ENCODE results near the gene HIRIP3.
"Not testable (repeated sequence)": the region's sequence is repeated elsewhere in the genome, so short reads cannot be mapped to it uniquely, and the experiment has no call there.

The HIRIP3 gene

GRCh38 chr16:29968205-29968604 is 27.2 kb downstream of the HIRIP3 start:
- DNase-seq (ENCODE audit: extremely low spot score, insufficient read length, low read depth) (no peak), FAIRE-seq (no peak)

- FAIRE-seq (no peak), DNase-seq (ENCODE audit: extremely low spot score, insufficient read length, low read depth) (no peak)
These were observed 32.2 kb downstream of the HIRIP3 start for GRCh38 chr16:29963021-29963743.

DNA sequence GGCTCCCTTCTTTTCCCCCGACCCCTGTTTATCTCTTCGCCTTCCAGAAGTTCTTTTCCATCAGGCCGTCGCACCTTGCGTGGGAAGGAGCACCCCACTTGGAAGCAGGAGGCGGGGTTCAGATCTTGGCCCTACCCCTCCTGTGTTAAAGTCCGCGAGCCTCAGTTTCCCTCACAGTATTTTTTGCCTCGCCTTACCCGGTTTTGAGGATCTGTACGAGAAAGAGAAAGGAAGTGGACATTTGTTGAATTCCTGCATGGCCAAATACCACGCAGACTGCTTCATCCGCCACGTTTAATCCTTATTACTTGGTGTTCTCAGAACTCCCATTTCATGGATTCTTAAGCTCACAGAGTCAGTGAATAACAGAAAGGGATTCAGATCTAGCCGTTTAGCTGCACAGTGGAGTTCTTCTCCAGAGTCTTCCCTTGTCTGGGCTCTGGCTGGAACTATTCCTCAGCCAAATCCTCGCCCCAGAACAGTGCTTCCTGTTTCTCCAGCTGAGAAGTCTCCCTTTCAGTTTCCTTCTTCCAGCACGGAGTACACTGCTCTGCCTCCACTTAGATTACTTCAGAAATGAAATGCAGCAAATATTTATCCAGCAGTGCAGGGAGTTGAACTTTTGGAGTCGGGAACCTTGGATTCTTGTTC is 32.9 kb downstream of the HIRIP3 start:
- FAIRE-seq (no peak), DNase-seq (ENCODE audit: extremely low spot score, insufficient read length, low read depth) (no peak)

DNA sequence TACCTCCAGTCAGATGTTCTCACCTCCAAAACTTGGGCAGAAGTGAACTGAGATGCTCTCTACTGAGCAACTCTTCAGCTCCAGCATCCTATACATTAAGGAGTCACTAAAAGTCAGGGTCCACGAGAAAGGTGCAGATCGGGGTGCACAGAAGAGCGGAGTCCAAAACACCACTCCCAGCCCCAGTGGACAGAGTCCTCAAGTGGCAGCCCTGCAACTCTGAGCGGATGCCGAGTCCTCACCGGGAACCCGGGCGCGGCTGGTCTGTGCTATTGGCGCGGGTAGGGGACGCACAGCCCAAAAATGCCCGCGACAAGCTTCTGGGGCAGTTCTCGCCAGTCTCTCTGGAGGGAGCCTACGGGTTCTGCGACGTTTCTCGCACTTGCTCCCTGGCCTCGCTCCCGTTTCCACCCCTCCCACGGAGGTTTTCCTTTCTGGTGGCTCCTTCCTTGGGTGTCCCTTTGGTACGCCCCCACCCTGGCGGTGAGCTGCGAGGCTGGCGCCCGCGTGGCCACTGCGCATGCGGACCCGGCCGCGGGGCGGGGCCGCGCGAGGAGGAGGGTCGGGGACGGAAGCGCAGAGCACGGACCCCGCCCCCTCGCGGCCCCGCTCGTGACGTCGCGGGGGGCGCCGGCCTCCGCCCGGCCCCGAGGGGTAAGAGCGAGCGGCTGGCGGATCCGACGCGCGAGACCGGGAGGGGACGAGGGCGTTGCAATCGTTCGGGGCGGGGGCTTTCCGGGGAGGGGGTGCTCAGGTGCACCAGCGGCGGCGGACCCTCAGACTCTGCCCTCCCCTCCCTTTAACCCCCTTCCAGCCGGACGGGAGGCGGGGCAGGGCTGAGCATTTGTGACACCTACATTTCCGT is 33.7 kb downstream of the HIRIP3 start, which contains the start of gene TMEM219:
Gene TMEM219, plus strand, starts transcription at position 601 of the 865 bp plus-strand sequence. CDS start 1,065 bp downstream, outside the sequence.
- FAIRE-seq (peak; percentile 69), DNase-seq (ENCODE audit: extremely low spot score, insufficient read length, low read depth) (peak; percentile 98)

DNA sequence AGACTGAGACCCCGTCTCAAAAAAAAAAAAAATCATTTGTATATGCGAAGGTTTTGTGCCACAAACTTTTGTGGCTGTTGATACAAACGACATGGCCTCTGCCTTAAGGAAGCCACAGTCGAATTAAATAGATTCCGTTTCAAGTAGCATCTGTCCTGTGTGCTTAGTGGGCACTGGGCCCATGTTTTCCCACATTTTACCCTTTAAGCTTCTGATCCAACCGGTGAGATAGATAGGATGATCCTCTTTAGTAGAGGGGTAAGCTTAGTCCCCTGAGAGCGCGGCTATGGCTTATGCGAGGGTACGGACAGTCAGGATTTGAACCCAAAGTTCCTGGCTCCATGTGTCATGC is 34.3 kb downstream of the HIRIP3 start:
- FAIRE-seq (no peak), DNase-seq (ENCODE audit: extremely low spot score, insufficient read length, low read depth) (no peak)

DNA sequence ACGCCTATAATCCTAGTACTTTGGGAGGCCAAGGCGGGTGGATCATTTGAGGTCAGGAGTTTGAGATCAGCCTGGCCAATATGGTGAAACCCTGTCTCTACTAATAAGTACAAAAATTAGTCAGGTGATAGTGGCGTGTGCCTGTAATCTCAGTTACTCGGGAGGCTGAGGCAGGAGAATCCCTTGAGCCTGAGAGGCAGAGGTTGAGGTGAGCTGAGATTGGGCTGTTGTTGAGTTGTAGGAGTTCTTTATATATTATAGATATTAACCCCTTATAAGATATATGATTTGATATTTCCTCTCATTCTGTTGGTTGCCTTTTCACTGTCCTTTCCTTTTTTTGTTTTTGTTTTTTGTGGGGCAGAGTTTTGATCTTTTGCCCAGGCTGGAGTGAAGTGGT is 35.6 kb downstream of the HIRIP3 start:
- not testable (repeated sequence) for DNase-seq (ENCODE audit: extremely low spot score, insufficient read length, low read depth); FAIRE-seq

- DNase-seq (ENCODE audit: extremely low spot score, insufficient read length, low read depth): no peak
- FAIRE-seq: no peak
These were observed 36.1 kb downstream of the HIRIP3 start for GRCh38 chr16:29959293-29959692.

DNA sequence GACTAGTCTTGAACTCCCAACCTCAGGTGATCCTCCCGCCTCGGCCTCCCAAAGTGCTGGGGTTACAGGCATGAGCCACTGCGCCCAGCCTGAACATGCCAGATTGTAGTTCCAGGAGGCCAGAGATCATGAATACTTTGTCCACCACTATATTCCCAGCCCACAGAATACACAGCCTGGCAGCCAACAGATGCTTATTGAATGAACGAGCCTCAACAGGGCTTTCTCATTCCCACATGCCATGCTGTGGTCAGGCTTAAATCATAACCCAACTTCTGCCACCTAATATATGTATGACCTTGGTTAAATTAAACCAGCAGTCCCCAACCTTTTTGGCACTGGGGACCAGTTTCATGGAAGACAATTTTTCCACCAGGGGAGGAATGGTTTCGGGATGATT is 36.7 kb downstream of the HIRIP3 start:
- FAIRE-seq (no peak), DNase-seq (ENCODE audit: extremely low spot score, insufficient read length, low read depth) (no peak)

DNA sequence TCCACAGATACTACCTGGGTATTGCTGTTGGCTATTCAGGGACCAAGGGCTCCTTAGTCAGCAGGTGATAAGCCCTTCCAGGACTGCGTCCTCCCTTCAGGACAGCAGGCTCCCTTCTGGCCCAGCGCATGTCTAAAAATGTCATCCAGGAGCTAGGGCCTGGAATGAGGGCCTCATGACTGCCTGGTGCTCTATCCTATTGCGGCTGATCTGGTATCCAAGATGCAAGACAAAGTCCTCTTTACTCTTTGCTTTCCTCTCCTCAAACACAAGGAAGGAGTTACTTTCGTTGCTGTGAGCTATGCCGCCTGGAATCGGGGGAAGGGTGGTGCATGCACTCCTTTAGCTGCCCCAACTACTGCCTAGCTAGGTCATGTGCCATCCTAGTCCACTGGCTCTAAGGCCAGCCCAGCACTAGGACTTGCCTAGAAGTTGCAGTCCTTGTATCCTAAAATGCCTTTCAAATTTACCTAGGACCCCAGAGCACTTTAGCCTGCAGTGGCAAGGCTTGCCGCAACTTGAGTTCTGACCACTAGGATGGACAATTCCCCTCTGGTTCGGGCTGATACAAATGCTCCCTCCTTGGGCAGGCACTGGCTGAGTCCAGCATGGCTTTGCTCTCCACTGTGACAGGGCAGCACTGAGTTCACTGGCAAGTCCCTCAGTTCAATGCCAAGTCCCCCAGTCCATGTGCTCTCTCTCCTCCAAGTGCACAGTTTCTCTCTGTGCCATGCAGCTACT is 43.6 kb downstream of the HIRIP3 start:
- no peak for DNase-seq (ENCODE audit: extremely low spot score, insufficient read length, low read depth)
- FAIRE-seq: no peak

- FAIRE-seq (no peak), DNase-seq (ENCODE audit: extremely low spot score, insufficient read length, low read depth) (no peak)
These were observed 44.5 kb downstream of the HIRIP3 start for GRCh38 chr16:29950806-29951461.

DNA sequence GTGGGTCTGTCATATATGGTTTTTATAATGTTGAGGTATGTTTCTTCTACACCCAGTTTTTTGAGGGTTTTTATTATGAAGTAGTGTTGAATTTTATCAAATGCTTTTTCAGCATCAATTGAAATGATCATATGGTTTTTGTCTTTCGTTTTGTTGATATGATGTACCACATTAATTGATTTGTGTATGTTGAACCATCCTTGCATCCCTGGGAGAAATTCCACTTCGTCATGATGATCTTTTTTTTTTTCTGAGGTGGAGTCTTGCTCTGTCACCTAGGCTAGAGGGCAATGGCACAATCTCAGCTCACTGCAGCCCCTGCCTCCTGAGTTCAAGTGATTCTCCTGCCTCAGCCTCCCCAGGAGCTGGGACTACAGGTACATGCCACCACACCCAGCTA is 47.5 kb downstream of the HIRIP3 start:
- DNase-seq (ENCODE audit: extremely low spot score, insufficient read length, low read depth): no peak
- FAIRE-seq: no peak

GRCh38 chr16:29943846-29944799 is 51.3 kb downstream of the HIRIP3 start:
- FAIRE-seq (no peak), DNase-seq (ENCODE audit: extremely low spot score, insufficient read length, low read depth) (no peak)

Measured in GM18507 (cell line).